NCI-H2227 (cell line): ENCODE measurements around the gene TBC1D17.

Source experiments
- DNase-seq: peaks from one replicate; lab custom pipeline; 2025; ENCODE audit not compliant: unreplicated experiment; lab: John Stamatoyannopoulos, UW

TBC1D17 gene

DNA sequence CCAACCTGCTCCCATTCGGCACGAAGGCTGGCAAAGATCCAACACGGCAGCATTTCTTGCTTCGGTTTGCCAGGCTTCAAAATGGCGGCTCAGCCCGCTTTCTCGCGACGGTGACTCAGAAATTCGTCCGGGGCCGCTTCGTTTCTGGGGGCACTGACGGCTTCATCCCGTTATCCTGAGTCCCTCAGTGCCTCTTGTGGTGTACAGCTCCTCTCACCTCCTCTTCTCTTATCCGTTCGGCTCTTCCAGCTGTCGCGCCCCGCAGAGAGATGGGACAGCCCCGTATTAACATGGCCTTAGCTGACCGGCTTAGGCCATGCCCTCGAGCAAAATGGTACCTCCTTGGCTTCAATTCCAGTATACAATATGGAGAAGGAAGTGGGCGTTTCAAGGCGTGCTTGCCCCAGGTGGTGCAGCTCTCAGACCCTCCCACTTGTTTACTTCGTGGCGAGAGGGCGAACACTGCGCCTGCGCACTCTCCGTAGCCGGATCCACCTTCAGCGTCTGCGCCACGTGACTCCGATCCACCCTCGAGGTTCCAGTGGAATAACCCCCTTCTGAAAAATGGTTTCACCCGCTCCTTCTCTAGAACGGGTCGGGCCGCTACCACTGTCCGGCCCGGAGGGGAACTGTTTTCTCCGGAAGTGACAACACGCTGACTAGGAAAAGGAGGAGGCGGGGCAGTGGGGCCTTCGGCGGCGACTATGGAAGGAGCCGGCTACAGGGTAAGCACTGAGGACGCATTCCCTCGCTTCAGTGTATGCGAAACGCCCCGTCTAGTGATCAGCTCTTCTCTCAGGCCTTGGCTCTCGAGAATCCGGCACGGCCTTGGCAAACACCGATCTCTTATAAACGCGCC, at the start of gene TBC1D17, which contains the start of gene AKT1S1:
TSS of gene TBC1D17 (plus strand) at position 683 of the 859 bp plus-strand sequence. CDS start at position 705, 22 bp downstream.
TSS of gene AKT1S1 (minus strand) at position 336 of the 859 bp plus-strand sequence. CDS start 4,060 bp downstream, outside the sequence.
- peak; percentile 99 for DNase-seq

DNA sequence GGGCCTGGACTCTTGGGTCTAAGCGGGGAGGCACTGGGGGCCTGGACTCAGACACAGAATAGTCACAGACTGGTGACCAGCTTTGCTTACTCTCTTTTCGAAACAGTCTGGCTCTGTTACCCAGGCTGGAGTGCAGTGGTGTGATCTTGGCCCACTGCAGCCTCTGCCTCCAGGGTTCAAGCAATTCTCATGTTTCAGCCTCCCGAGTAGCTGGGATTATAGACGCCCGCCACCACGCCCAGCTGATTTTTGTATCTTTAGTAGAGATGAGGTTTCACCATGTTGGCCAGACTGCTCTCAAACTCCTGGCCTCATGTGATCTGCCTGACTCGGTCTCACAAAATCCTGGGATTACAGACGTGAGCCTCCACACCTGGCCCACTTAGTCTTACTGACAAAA, 48.3 kb upstream of the TBC1D17 start:
- DNase-seq: no peak

DNA sequence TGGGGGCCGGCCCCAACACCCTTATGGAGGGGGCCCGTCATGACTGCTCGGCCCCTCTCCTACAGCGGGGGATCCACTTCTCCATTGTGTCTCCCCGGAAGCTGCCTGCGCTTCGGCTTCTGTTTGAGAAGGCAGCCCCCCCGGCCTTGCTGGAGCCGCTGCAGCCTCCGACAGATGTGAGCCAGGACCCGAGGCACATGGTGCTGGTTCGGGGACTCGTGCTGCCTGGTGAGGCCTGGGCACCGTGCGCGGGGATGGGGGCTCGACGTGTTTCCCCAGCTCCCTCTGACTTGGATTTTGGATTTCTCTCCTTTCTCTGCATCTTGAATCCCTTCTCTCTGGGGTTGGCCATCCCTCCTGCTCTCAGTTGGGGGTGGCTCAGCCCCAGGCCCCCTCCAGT, 47.8 kb upstream of the TBC1D17 start:
- DNase-seq: no peak

DNA sequence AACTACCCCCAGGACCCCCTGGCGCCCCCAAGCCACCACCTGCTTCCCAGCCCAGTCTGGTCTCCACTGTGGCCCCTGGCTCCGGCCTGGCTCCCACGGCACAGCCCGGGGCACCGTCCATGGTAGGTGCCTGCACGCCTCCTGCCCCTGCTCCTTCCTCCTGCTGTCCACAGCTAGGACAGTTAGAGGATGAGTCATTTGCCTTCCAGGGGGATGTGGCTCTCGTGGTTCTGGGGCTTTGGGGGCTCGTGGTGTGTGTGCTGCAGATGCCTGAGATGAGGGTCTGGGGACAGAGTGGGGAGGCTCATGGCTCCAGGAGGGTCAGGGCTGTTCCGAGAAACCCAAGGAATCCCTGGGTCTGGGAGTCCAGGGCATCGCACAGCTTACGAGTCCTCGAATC, 46.7 kb upstream of the TBC1D17 start:
- DNase-seq: no peak

DNA sequence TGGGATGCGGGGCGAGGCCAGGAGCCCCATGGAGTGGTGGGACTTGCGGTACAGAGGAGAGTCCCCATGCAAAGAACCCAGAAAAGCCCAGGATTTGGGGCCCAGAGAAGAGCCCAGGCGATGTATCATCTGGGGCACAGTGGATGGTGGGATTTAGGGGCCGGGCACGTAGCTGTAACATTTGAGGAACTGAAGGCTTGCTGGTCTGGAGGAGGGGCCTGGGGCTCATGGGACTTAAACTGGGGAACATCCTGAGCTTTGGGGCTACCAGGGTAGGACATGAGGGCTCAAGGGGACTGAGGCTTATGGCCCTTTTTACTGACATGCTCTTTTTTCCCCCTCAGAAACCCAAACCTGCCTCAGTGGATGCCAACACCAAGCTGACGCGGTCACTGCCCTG, 45.9 kb upstream of the TBC1D17 start:
- no peak for DNase-seq

DNA sequence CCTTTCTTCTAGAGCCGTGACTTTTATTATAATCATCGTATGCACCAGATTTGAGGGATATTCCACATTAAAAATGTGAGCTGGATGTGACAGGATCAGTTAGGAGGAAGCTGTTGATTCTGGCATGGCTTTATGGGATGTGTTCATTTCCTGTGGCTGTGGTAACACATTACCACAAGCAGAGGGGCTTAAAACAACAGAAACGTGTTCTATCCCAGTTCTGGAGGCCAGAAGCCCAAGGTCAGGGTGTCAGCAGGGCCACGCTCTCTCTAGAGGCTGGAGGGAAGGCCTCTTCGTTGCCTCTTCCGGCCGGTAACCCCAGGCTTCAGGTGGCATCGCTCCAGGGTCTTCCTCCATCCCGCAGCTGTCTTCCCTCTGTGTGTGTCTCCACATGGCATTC, 44.9 kb upstream of the TBC1D17 start:
- no peak for DNase-seq

DNA sequence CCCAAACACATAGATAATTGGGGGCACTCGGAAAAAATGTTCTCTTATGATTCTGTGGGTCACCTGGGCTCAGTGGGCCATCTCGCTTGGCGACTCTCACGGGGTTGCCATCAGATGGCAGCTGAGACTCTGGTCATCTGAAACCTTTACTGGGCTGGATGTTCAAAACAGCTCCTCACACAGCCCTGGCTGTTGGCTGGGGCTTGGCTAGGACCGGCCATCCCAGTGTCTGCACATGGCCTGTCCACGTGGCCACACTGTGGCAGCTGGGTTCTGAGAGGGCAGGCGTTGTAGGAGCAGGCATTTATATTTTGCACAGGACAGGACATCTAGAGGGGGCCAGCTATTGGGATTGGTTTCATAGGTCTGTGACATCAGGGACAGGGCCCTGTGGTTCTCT, 43.9 kb upstream of the TBC1D17 start:
- no peak for DNase-seq

DNA sequence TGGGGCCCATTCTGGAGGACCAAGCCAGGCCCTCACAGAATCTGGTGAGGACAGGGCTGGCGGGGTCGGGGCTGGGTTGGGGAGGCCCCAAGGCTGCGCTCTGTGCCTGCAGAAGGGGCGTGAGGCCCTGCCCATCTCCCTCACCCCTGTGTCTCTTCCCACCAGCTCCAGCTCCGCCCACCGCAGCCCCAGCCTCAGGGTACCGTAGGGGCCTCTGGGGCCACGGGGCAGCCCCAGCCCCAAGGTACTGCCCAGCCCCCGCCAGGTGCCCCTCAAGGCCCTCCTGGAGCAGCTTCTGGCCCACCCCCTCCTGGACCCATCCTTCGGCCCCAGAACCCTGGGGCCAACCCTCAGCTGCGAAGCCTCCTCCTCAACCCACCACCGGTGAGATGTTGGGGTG, 41.9 kb upstream of the TBC1D17 start:
- no peak for DNase-seq

DNA sequence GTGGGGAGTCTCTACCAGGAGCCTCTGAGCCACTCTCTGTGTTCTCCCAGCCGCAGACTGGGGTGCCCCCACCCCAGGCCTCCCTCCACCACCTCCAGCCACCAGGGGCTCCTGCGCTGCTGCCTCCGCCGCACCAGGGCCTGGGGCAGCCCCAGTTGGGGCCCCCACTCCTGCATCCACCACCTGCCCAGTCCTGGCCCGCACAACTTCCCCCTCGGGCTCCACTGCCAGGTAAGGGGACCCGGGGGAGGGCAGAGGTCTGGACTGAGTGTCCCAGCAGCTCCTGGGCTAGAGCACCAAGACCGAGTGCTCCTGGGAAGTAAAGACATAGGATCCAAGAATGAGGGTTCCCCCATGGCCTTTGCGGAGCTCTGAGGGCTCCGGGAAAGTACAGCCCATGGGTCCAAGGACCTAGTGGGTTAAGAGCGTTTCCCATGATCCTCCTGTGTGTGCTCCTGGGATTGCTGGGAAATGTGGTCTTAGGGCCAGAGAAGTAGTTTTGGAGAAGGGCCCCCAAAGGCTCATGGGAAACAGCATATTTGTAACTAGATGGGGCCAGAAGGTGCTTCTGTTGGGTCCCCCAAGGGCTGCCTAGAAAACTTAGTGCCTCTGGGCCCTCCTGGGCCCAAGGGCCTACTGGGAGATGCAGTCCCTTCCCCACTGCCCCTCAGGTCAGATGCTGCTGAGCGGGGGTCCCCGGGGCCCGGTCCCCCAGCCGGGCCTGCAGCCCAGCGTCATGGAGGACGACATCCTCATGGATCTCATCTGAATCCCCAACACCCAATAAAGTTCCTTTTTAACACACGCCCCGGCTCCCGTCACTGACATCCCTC, 41.1 kb upstream of the TBC1D17 start:
- DNase-seq: no peak

DNA sequence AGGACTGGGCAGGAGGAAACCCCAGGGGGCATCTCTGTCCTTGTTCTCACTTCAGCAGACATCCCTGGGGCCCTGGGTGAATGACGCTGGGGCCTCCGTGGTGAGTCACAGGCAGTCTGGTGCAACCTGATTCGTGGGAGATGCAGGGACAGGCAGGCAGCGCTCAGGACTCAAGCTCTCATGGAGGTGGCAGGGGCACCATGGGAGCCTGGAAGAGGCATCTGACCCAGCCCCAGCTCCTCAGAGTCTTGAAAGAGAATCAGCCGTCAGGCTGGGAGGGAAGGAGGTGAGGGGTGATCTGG, 40.5 kb upstream of the TBC1D17 start:
- DNase-seq: no peak

DNA sequence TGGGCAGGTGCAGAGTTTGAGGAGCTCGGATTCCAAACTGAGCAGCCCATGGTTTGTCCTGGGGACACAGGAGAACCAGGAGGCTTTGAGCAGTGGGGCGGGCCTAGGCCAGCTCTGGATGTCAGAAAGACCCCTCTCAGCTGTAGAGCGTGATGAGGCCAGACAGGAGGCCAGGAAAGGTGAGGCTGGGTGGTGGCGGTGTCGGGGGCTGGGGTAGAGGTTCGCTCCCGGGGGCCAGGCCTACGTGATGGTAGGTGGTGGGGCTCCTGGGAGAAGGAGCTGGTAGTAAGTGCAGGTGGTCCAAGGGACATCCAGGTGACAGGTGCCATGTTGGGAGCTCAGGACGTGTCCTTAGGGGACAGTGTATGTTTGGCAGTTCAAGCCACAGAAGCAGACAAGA, 40.1 kb upstream of the TBC1D17 start:
- DNase-seq: no peak

DNA sequence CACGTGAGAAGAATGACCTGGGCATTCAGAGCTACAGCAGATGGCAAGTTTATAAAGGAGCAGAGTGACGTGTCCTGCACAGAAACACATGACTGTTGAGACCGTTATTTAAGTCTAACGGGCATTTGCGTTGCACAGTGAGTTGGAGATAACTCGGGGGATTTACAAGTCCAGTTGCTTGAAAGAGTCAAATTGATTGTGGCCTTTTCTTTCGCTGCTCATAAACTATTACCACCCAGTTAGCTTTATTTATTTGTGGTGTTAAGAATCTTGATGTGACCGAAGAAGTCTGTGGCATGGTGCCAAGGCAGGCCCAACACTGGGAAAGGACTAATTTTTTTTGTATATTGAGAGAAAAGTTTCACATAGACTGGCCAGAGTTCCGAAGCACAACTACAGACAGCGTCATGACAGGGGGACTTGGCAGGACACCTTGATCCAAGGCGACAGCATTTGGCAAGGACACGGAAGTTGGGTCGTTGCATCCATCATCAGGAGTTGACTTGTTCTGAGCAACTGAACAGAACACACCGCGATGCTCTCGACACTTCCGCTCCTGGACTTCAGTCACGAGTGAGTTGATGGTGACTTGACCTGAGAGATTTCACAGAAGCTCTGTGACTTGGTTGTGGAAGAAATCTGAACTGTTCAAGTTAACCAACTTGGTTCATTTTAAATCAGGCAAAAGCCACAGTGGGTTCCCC, 38.5 kb upstream of the TBC1D17 start:
- DNase-seq: no peak

DNA sequence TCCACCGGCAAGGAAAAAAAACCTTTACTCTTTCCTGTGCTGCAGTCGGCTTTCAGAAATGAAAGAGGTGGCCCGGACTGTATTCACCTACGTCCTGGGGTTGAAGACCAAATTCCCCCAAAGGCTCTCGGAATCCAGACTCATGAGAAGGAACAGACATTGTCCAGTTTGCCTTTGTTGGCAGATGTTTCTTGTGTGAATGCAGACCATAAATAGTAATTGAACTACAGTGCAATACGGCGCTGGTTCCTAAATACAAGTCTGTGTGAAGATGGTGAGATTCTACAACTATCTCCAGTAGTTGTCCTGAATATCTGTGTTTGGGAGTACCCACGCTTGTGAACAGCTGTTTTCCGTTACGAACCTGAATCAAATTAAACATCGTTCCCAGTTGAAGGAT, 37.8 kb upstream of the TBC1D17 start:
- DNase-seq: no peak

DNA sequence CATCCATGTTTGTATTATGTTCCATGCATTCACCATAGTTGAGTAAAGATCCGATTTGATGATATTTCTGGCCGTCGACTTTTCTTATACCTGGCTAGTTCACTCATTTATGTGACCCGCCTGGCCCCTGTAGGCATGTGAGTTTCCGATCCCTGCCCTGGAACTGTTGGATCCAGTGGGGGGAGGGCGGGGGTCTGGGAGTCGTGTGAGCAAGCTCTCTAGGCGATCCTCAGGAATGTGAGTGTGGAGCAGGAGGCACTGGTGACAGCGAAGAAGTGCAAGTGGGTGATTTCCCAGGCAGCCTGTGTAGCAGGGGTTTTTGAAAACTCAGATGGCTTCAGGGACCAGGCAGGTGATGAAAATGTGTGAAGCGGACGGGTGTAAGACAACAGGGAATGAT, 37.2 kb upstream of the TBC1D17 start:
- DNase-seq: no peak

DNA sequence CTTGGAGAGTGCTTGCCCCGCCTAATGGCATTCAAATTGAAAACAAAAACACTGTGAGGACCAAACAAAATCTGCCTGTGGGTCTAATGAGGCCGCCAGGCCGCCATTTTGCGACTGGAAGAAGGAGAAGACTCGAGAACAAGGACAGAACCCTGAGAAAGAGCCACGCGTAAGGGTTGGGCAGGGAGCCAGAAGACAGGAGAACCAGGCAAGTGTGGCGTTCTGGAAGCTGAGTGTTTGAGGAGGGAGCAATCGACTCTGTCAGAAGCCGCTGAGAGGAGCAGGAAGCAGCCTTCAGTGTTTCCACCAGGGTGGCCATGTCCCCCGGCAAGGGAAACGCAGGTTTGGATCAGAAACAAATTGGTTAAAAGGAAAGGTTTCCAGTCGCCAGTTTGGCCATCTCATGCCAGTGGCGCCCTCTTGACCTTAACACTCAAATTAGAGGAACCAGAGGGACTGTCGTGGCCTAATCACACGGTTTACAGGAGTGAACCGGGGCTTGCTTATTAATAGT, 36.7 kb upstream of the TBC1D17 start:
- DNase-seq: no peak

DNA sequence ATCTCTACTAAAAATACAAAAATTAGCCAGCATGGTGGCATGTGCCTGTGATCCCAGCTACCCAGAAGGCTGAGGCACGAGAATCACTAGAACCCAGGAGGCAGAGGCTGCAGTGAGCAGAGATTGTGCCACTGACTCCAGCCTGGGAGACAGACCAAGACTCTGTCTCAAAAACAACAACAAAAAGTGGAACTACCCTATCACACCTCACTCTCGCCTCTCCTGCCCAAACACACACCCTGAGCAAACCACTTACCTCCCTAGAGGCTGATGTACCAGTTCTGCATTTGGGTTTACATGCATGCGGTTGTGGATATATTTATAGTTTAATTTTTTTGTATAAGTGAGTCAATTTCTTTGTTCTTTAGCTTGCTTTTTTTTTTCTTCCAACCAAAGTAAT, 34.2 kb upstream of the TBC1D17 start:
- DNase-seq: no peak

DNA sequence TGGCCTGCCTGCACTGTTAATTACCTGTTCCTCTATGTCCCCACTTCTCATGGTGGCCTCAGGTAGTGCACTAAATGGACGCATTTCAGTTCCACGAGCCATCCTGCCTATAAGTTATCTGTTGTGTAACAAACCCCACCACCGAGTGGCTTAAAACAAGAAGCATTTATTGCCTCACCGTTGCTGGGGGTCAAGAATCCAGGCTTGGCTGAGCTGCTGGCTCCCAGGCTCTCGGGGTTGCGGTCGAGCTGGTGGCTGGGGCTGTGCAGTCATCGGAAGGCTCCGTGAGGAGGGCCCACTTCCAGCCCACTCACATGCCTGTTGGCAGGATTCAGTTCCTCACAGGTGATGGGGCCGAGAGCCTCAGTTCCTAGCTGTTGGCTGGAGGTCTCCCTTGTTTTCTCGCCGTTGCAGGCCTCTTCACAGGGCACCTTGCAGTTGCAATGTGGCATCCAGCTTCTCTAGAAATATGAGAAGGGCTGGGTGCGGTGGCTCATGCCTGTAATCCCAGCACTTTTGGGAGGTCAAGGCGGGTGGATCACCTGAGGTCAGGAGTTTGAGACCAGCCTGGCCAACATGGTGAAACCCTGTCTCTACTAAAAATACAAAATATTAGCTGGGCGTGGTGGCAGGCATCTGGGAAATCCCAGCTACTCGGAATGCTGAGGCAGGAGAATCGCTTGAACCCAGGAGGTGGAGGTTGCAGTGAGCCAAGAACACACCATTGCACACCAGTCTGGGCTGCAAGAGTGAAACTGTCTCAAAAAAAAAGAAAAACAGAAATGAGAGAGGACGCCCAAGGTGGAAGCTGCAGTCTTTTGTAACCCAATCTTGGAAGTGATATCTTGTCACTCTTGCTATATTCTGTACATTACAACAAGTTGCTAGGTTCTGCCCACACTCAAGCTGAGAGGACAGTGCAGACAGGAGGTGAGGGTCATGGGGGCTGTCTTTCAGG, 33.1 kb upstream of the TBC1D17 start:
- no peak for DNase-seq

DNA sequence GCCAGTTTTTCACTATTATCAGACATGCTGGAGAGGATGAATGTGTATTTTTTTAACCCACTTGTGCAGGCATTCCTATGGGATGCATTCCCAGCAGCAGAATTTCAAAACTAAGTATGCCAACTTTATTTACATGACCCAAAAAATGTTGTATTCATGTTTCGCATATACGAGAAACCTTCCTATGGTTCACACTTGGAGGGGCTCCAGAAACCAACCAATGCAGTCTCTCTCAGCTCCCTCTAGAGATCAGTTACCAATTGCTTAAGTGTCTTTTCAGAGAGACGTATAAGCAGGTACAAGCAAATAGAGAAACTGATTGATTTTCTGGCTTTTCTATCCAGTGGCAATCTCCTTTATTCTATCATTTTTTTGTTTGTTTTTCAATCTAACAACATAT, 32.1 kb upstream of the TBC1D17 start:
- no peak for DNase-seq

DNA sequence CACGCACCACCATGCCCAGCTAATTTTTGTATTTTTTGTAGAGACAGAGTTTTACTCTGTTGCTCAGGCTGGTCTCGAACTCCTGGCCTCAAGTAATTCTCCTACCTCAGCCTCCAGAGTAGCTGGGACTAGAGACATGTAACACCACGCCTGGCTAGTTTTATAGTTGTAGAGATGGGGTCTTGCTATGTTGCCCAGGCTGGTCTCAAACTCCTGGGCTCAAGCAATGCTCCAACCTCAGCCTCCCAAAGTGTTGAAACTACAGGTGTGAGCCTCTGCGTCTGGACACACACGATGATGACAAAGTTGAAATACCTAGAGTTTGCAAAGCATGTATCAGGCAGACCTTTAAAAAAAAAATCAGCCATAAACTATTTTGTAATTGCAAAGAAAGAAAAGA, 31.1 kb upstream of the TBC1D17 start:
- no peak for DNase-seq
